NCI-H748 treated with DMSO at 0.1 percent for 48 hours (cell line): ENCODE measurements around the gene BAIAP2.
"Not testable (repeated sequence)": the region's sequence is repeated elsewhere in the genome, so short reads cannot be mapped to it uniquely, and the experiment has no call there.

ENCODE experiments used
- DNase-seq: peaks from one replicate; lab custom pipeline; 2025; lab: John Stamatoyannopoulos, UW

The BAIAP2 gene

GRCh38 chr17:81002013-81002384 lies 33.0 kb upstream of the BAIAP2 start:
- DNase-seq: no peak

GRCh38 chr17:81002409-81003361 lies 32.3 kb upstream of the BAIAP2 start:
- DNase-seq: peak; percentile 44

- DNase-seq: no peak
These were observed 31.1 kb upstream of the BAIAP2 start for GRCh38 chr17:81003711-81004475.

GRCh38 chr17:81006891-81007290 lies 28.1 kb upstream of the BAIAP2 start:
- DNase-seq: no peak

GRCh38 chr17:81008140-81008539 lies 26.8 kb upstream of the BAIAP2 start:
- DNase-seq: no peak

GRCh38 chr17:81009136-81009535 lies 25.8 kb upstream of the BAIAP2 start:
- no peak for DNase-seq

GRCh38 chr17:81010935-81011334 lies 24.0 kb upstream of the BAIAP2 start:
- no peak for DNase-seq

GRCh38 chr17:81011951-81012350 lies 23.0 kb upstream of the BAIAP2 start:
- no peak for DNase-seq

- no peak for DNase-seq
These were observed 22.1 kb upstream of the BAIAP2 start for GRCh38 chr17:81012574-81013447.

- no peak for DNase-seq
These were observed 21.3 kb upstream of the BAIAP2 start for GRCh38 chr17:81013642-81014041.

GRCh38 chr17:81015136-81015535 lies 19.8 kb upstream of the BAIAP2 start:
- DNase-seq: no peak

GRCh38 chr17:81016575-81016974 lies 18.4 kb upstream of the BAIAP2 start:
- DNase-seq: no peak

GRCh38 chr17:81017330-81017729 lies 17.6 kb upstream of the BAIAP2 start:
- DNase-seq: not testable (repeated sequence)

GRCh38 chr17:81018044-81018802 lies 16.7 kb upstream of the BAIAP2 start:
- DNase-seq: peak; percentile 28

- DNase-seq: no peak
These were observed 15.1 kb upstream of the BAIAP2 start for GRCh38 chr17:81019563-81020442.

- DNase-seq: no peak
These were observed 14.5 kb upstream of the BAIAP2 start for GRCh38 chr17:81020443-81020766.

GRCh38 chr17:81020767-81021497 lies 14.0 kb upstream of the BAIAP2 start:
- DNase-seq: no peak

- DNase-seq: no peak
These were observed 13.2 kb upstream of the BAIAP2 start for GRCh38 chr17:81021531-81022343.

- DNase-seq: no peak
These were observed 12.6 kb upstream of the BAIAP2 start for GRCh38 chr17:81022344-81022676.
